Measurements from ENCODE around the gene TOP2A. TPM values are rescaled to one million over a fixed set of nuclear protein-coding genes. Genes with fewer than 3 reads are reported as not detected.
A peak's percentile ranks its signal among the peaks of the same experiment; 100 is the strongest.

The TOP2A gene
- total RNA-seq, 4 donors from 2014 or later, result 0.40 to 4.3 (median 0.79) TPM

DNA sequence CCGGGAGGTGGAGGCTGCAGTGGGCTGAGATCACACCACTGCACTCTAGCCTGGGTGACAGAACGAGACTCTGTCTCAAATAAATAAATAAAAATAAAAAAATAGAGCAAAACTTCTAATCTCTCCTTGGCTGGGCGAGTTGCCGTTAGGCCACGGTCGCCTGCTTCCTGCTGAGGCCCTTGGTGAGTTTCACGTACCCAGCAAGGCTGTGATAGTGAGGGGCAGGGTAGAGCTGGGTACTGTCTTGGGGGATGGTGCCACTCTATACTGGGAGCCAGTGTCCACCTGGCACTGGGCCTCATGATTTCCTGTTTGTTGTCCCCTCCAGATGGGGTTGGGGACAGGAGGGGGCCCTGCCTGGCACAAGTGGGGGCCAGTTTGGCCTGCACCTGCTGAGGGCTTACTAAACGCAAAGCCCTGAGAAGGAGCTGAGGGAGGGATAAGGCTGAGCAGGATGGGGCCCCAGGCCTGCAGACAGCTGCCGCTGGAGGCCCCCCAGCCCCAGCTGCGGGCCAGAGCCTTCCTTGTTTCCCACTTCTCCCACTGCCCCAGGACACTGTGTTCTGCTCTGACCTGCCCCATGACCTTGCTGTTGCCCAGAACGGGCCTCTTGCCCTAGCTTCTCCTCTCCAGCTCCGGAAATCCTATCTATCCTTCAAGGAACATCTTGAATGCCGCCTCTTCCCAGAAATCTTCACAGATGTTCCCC lies 78.6 kb downstream of the TOP2A start:
- Histone ChIP-seq H3K4me3 (no peak overlapping the region), H3K9me3 (no peaks in the 10 kb centered on the region), H3K27me3 (no peaks in the 10 kb centered on the region), H3K27ac (peak overlapping the region in 3 of 4 donors; percentile 25 to 97 (median 95)), H3K36me3 (no peaks in the 10 kb centered on the region), H3K4me1 (peaks cover 6 to 88% (median 46%) of the 10 kb centered on the region in 3 donors)
- 49 to 82% methylated on average over 3 to 10 of the region's 13 CpGs for WGBS, 2 donors (ENCODE audit: low coverage in 1 of 2)
- ATAC-seq, result no peak
- TF ChIP-seq, protein P1, sequence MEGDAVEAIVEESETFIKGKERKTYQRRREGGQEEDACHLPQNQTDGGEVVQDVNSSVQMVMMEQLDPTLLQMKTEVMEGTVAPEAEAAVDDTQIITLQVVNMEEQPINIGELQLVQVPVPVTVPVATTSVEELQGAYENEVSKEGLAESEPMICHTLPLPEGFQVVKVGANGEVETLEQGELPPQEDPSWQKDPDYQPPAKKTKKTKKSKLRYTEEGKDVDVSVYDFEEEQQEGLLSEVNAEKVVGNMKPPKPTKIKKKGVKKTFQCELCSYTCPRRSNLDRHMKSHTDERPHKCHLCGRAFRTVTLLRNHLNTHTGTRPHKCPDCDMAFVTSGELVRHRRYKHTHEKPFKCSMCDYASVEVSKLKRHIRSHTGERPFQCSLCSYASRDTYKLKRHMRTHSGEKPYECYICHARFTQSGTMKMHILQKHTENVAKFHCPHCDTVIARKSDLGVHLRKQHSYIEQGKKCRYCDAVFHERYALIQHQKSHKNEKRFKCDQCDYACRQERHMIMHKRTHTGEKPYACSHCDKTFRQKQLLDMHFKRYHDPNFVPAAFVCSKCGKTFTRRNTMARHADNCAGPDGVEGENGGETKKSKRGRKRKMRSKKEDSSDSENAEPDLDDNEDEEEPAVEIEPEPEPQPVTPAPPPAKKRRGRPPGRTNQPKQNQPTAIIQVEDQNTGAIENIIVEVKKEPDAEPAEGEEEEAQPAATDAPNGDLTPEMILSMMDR (IDR thresholded peaks at IDR 0.05), result no peak
- no peak for TF ChIP-seq EP300 (IDR thresholded peaks at IDR 0.05)
- no peak for TF ChIP-seq POLR2A (IDR thresholded peaks at IDR 0.05)
- TF ChIP-seq POLR2AphosphoS5 (IDR thresholded peaks at IDR 0.05), result no peak

Small RNAs within 50 kb of the gene (small RNA-seq; reads per million reads assigned to genes)
- 0 reads per million in 4 donors for gene RF00019
- gene RNA5SP441, result 0 reads per million in 4 donors

Other genes starting within 250 kb of the TOP2A start
- 1 to 10 TPM; 2.4 to 5.2 (median 3.3) TPM for gene RAPGEFL1, start 240.4 kb downstream of the TOP2A start, total RNA-seq
- gene WIPF2, start 198.6 kb downstream of the TOP2A start, total RNA-seq, result 10 to 100 TPM; 10.2 to 18.2 (median 13.5) TPM
- 1 to 10 TPM in 2 of 4 donors, under 1 TPM in 1, not detected in 1; 0.54 to 2.2 (median 1.2) TPM for gene CDC6, start 130.0 kb downstream of the TOP2A start, total RNA-seq
- 10 to 100 TPM; 18.5 to 41.8 (median 28.5) TPM for gene RARA, start 108.7 kb downstream of the TOP2A start, total RNA-seq
- gene GJD3, start 53.2 kb downstream of the TOP2A start, total RNA-seq, result 1 to 10 TPM in 1 of 4 donors, not detected in 3; 2.5 TPM
- 100 to 1,000 TPM; 209 to 428 (median 281) TPM for gene IGFBP4, start 25.6 kb upstream of the TOP2A start, total RNA-seq
- 1 to 10 TPM in 1 of 4 donors, not detected in 3; 2.2 TPM for gene TNS4, start 83.7 kb upstream of the TOP2A start, total RNA-seq
- 1 to 10 TPM in 1 of 4 donors, under 1 TPM in 2, not detected in 1; 0.15 to 2.2 (median 0.35) TPM for gene CCR7, start 147.6 kb upstream of the TOP2A start, total RNA-seq
- 100 to 1,000 TPM; 102 to 131 (median 109) TPM for gene SMARCE1, start 229.9 kb upstream of the TOP2A start, total RNA-seq
- 10 to 100 TPM in 1 of 4 donors, 1 to 10 TPM in 2, under 1 TPM in 1; 0.94 to 17.8 (median 1.8) TPM for gene KRT222, start 247.3 kb upstream of the TOP2A start, total RNA-seq

Measured in gastroesophageal sphincter (tissue), 4 donors.